Osteoblast (primary cell): ENCODE data around the gene DPEP2NB. TPM values are rescaled to one million over a fixed set of nuclear protein-coding genes. Genes with fewer than 3 reads are reported as not detected.
"Not testable (repeated sequence)": the region's sequence is repeated elsewhere in the genome, so short reads cannot be mapped to it uniquely, and the experiment has no call there.

Experiments
- DNase-seq: peaks from one replicate; pipeline ENCODE4 v3.0.0; 2011; ENCODE audit warnings: low spot score, mixed read lengths; ENCODE audit not compliant: insufficient read length; ENCODE audit errors: missing footprints
- H2AFZ ChIP-seq: 2 replicates; pipeline ENCODE4 v1.6.0; 2011; ENCODE audit warnings: mild to moderate bottlenecking, low read length
- H3K27ac ChIP-seq: 2 replicates; pipeline ENCODE4 v1.5.1; 2011; ENCODE audit warnings: mild to moderate bottlenecking, low read depth, low read length, moderate library complexity
- H3K27me3 ChIP-seq: 2 replicates; pipeline ENCODE4 v1.6.0; 2012; ENCODE audit warnings: mild to moderate bottlenecking, control low read depth, inconsistent platforms, low read length, moderate library complexity; ENCODE audit not compliant: insufficient read depth
- H3K36me3 ChIP-seq: 2 replicates; pipeline ENCODE4 v1.5.1; 2011; ENCODE audit warnings: mild to moderate bottlenecking, low read length, control low read depth, moderate library complexity; ENCODE audit not compliant: insufficient read depth
- H3K4me1 ChIP-seq: 2 replicates; pipeline ENCODE4 v1.5.1; 2011; ENCODE audit warnings: mild to moderate bottlenecking, low read length, control low read depth, moderate library complexity; ENCODE audit not compliant: insufficient read depth
- H3K4me2 ChIP-seq: 2 replicates; pipeline ENCODE4 v1.6.0; 2011; ENCODE audit warnings: mild to moderate bottlenecking, low read length; ENCODE audit not compliant: insufficient read depth
- H3K4me3 ChIP-seq: fragments of 200-600 bp; sonication (generic); 3 replicates; pipeline ENCODE4 v1.5.1; 2012; ENCODE audit warnings: mild to moderate bottlenecking, low read length, inconsistent platforms; ENCODE audit not compliant: insufficient read depth
- H3K79me2 ChIP-seq: 2 replicates; pipeline ENCODE4 v1.6.0; 2012; ENCODE audit warnings: mild to moderate bottlenecking, low read length, control low read depth, inconsistent platforms; ENCODE audit not compliant: insufficient read depth
- H3K9me3 ChIP-seq: 2 replicates; pipeline ENCODE4 v1.5.1; 2011; ENCODE audit warnings: low read depth, low read length, control low read depth
- H4K20me1 ChIP-seq: 2 replicates; pipeline ENCODE4 v1.6.0; 2012; ENCODE audit warnings: mild to moderate bottlenecking, low read length, control low read depth; ENCODE audit not compliant: insufficient read depth
- CTCF ChIP-seq: IDR thresholded peaks from 2 replicates; pipeline ENCODE4 v1.5.1; 2011; ENCODE audit warnings: mild to moderate bottlenecking, low read depth, low read length, moderate library complexity; ENCODE audit errors: extremely low read depth
- total RNA-seq: library from RNA; depleted of rRNA; stranded (reverse); fragments of >200 nt; gene quantifications from 2 replicates; pipeline ENCODE4 v1.2.3, GENCODE V29; 2012

The DPEP2NB gene
- total RNA-seq, 1 donor, result not detected

- no peak for DNase-seq
- Histone ChIP-seq H3K79me2 (peaks cover 32% of the 10 kb centered on the region), H3K9me3 (no peaks in the 10 kb centered on the region), H3K4me3 (no peak overlapping the region), H3K4me1 (peaks cover 15% of the 10 kb centered on the region), H3K36me3 (peaks cover 6% of the 10 kb centered on the region), H2AFZ (no peak overlapping the region), H3K27me3 (no peaks in the 10 kb centered on the region), H3K27ac (no peak overlapping the region), H3K4me2 (no peak overlapping the region), H4K20me1 (no peaks in the 10 kb centered on the region)
- no peak for TF ChIP-seq CTCF
Measured at GRCh38 chr16:68019167-68019680, 3.5 kb upstream of the DPEP2NB start.

GRCh38 chr16:68013440-68013839 is 2.3 kb downstream of the DPEP2NB start:
- Histone ChIP-seq H3K4me1 (no peaks in the 10 kb centered on the region), H3K27me3 (peaks cover 5% of the 10 kb centered on the region), H3K36me3 (no peaks in the 10 kb centered on the region), H3K27ac (no peak overlapping the region), H3K4me3 (no peak overlapping the region), H3K4me2 (no peak overlapping the region), H2AFZ (no peak overlapping the region), H4K20me1 (no peaks in the 10 kb centered on the region), H3K79me2 (no peaks in the 10 kb centered on the region), H3K9me3 (no peaks in the 10 kb centered on the region)
- DNase-seq, result no peak
- no peak for TF ChIP-seq CTCF

- H3K79me2 ChIP-seq, H2AFZ ChIP-seq, H3K4me3 ChIP-seq, H3K4me1 ChIP-seq, H4K20me1 ChIP-seq, H3K27me3 ChIP-seq, DNase-seq, H3K4me2 ChIP-seq, H3K36me3 ChIP-seq, H3K9me3 ChIP-seq, H3K27ac ChIP-seq: not testable (repeated sequence)
Measured at GRCh38 chr16:68009872-68010271, 5.8 kb downstream of the DPEP2NB start.

GRCh38 chr16:68009157-68009735 is 6.5 kb downstream of the DPEP2NB start:
- no peak overlapping the region for H3K4me2 ChIP-seq
- H3K9me3 ChIP-seq, result no peaks in the 10 kb centered on the region
- peaks cover 5% of the 10 kb centered on the region for H3K27me3 ChIP-seq
- no peaks in the 10 kb centered on the region for H3K79me2 ChIP-seq
- no peaks in the 10 kb centered on the region for H3K4me1 ChIP-seq
- TF ChIP-seq CTCF, result no peak
- peak; percentile 79 for DNase-seq
- no peaks in the 10 kb centered on the region for H3K36me3 ChIP-seq
- no peak overlapping the region for H3K4me3 ChIP-seq
- H2AFZ ChIP-seq, result no peak overlapping the region
- H3K27ac ChIP-seq, result no peak overlapping the region
- H4K20me1 ChIP-seq, result no peaks in the 10 kb centered on the region
